ENCODE data around the gene SH3RF2.
"Not testable (repeated sequence)": the region's sequence is repeated elsewhere in the genome, so short reads cannot be mapped to it uniquely, and the experiment has no call there.

GRCh38 chr5:145964008-145964407 lies 27.6 kb downstream of the SH3RF2 start:
- not testable (repeated sequence) for TF ChIP-seq CTCF (IDR thresholded peaks at IDR 0.05); EZH2 (IDR thresholded peaks at IDR 0.05; ENCODE audit: borderline replicate concordance, insufficient read depth, low read depth, low read length, poor library complexity, severe bottlenecking)

Data from B cell (primary cell).